H9 (cell line): ENCODE data around the gene IGSF11. TPM values are rescaled to one million over a fixed set of nuclear protein-coding genes. Genes with fewer than 3 reads are reported as not detected.

Experiments
- DNase-seq: peaks from one replicate; pipeline ENCODE4 v3.0.0-alpha.2; 2017
- H2AFZ ChIP-seq: one replicate; pipeline ENCODE4 v1.6.1; 2013; ENCODE audit warnings: mild to moderate bottlenecking, low read length, control low read depth, moderate library complexity
- H2AK5ac ChIP-seq: 2 replicates; pipeline ENCODE4 v1.6.1; 2013; ENCODE audit warnings: low read length, control low read depth, mixed read lengths; ENCODE audit not compliant: insufficient read length
- H2BK120ac ChIP-seq: one replicate; pipeline ENCODE4 v1.6.1; 2013; ENCODE audit warnings: low read depth, mild to moderate bottlenecking, low read length, control low read depth, inconsistent platforms; ENCODE audit not compliant: poor library complexity, severe bottlenecking
- H2BK12ac ChIP-seq: 2 replicates; pipeline ENCODE4 v1.6.1; 2013; ENCODE audit warnings: low read length, control low read depth, mixed read lengths, low read depth; ENCODE audit not compliant: insufficient read length
- H2BK15ac ChIP-seq: 2 replicates; pipeline ENCODE4 v1.6.1; 2013; ENCODE audit warnings: low read depth, low read length, control low read depth
- H2BK20ac ChIP-seq: one replicate; pipeline ENCODE4 v1.6.1; 2013; ENCODE audit warnings: low read depth, mild to moderate bottlenecking, low read length, control low read depth, inconsistent platforms; ENCODE audit not compliant: poor library complexity, severe bottlenecking
- H2BK5ac ChIP-seq: 2 replicates; pipeline ENCODE4 v1.6.1; 2013; ENCODE audit warnings: low read length, control low read depth, mixed read lengths; ENCODE audit not compliant: insufficient read length
- H3K14ac ChIP-seq: 2 replicates; pipeline ENCODE4 v1.6.1; 2013; ENCODE audit warnings: low read length, control low read depth; ENCODE audit not compliant: insufficient read depth
- H3K18ac ChIP-seq: 2 replicates; pipeline ENCODE4 v1.6.1; 2013; ENCODE audit warnings: low read depth, mild to moderate bottlenecking, mixed read lengths, low read length, control low read depth; ENCODE audit not compliant: insufficient read length
- H3K23ac ChIP-seq: 2 replicates; pipeline ENCODE4 v1.6.1; 2013; ENCODE audit warnings: low read length, control low read depth, mixed read lengths, low read depth; ENCODE audit not compliant: insufficient read length
- H3K23me2 ChIP-seq: 2 replicates; pipeline ENCODE4 v1.6.1; 2013; ENCODE audit warnings: low read depth, mild to moderate bottlenecking, mixed read lengths, low read length, control low read depth; ENCODE audit not compliant: insufficient read length, poor library complexity, severe bottlenecking
- H3K27ac ChIP-seq: 2 replicates; pipeline ENCODE4 v1.5.1; 2013; ENCODE audit warnings: low read length, control low read depth, mixed read lengths, low read depth; ENCODE audit not compliant: insufficient read length
- H3K27me3 ChIP-seq: 2 replicates; pipeline ENCODE4 v1.6.1; 2013; ENCODE audit warnings: low read length, control low read depth, inconsistent platforms; ENCODE audit not compliant: insufficient read depth
- H3K4ac ChIP-seq: 2 replicates; pipeline ENCODE4 v1.6.1; 2013; ENCODE audit warnings: low read depth, mild to moderate bottlenecking, control low read depth, inconsistent platforms, low read length, moderate library complexity
- H3K4me1 ChIP-seq: 2 replicates; pipeline ENCODE4 v1.6.1; 2013; ENCODE audit warnings: low read length, control low read depth, inconsistent platforms; ENCODE audit not compliant: insufficient read depth
- H3K4me2 ChIP-seq: 2 replicates; pipeline ENCODE4 v1.6.1; 2013; ENCODE audit warnings: low read length, control low read depth, mixed read lengths; ENCODE audit not compliant: insufficient read length, insufficient read depth
- H3K56ac ChIP-seq: 2 replicates; pipeline ENCODE4 v1.6.1; 2013; ENCODE audit warnings: low read depth, mild to moderate bottlenecking, mixed read lengths, low read length, control low read depth; ENCODE audit not compliant: insufficient read length
- H3K79me1 ChIP-seq: 2 replicates; pipeline ENCODE4 v1.6.1; 2013; ENCODE audit warnings: low read depth, mild to moderate bottlenecking, moderate library complexity, low read length, control low read depth, inconsistent platforms; ENCODE audit not compliant: insufficient read depth, poor library complexity, severe bottlenecking
- H3K79me2 ChIP-seq: 2 replicates; pipeline ENCODE4 v1.6.1; 2013; ENCODE audit warnings: low read length, control low read depth, inconsistent platforms; ENCODE audit not compliant: insufficient read depth
- H3K9ac ChIP-seq: 2 replicates; pipeline ENCODE4 v1.6.1; 2013; ENCODE audit warnings: low read length, control low read depth, mixed read lengths; ENCODE audit not compliant: insufficient read length; ENCODE audit errors: extremely low read depth
- H3K9me3 ChIP-seq: one replicate; pipeline ENCODE4 v1.6.1; 2013; ENCODE audit warnings: low read depth, low read length, inconsistent platforms; ENCODE audit not compliant: control insufficient read depth
- H3T11ph ChIP-seq: one replicate; pipeline ENCODE4 v1.6.1; 2013; ENCODE audit warnings: mild to moderate bottlenecking, low read length, control low read depth, inconsistent platforms
- H4K20me1 ChIP-seq: one replicate; pipeline ENCODE4 v1.6.1; 2013; ENCODE audit not compliant: control insufficient read depth, insufficient read length, insufficient read depth
- H4K5ac ChIP-seq: 2 replicates; pipeline ENCODE4 v1.6.1; 2013; ENCODE audit warnings: low read depth, mild to moderate bottlenecking, mixed read lengths, low read length, control low read depth; ENCODE audit not compliant: insufficient read length
- H4K8ac ChIP-seq: replicated peaks from 2 replicates; pipeline ENCODE4 v1.6.1; 2013; ENCODE audit warnings: low read length, control low read depth, mixed read lengths, low read depth; ENCODE audit not compliant: insufficient read length
- H4K91ac ChIP-seq: 2 replicates; pipeline ENCODE4 v1.6.1; 2013; ENCODE audit warnings: low read depth, mild to moderate bottlenecking, moderate library complexity, mixed read lengths, low read length, control low read depth; ENCODE audit not compliant: insufficient read length
- H3K27ac Mint-ChIP-seq, 3 experiments: 2 replicates in 2 of 3; 3 replicates in 1 of 3; pipeline ENCODE4 v1.8.0; 2020 to 2021; ENCODE audit warnings: mixed read lengths in 3 of 3, mild to moderate bottlenecking in 1 of 3, moderate library complexity in 1 of 3
- H3K27me3 Mint-ChIP-seq: 2 replicates; pipeline ENCODE4 v1.8.0; 2021; ENCODE audit warnings: low read depth, mild to moderate bottlenecking, moderate library complexity, mixed read lengths
- H3K36me3 Mint-ChIP-seq, 3 experiments: 2 replicates in 2 of 3; 3 replicates in 1 of 3; pipeline ENCODE4 v1.8.0; 2020 to 2021; ENCODE audit warnings: low read depth in 3 of 3, mixed read lengths in 3 of 3; ENCODE audit not compliant: insufficient read depth in 1 of 3
- H3K4me1 Mint-ChIP-seq, 2 experiments: 2 replicates each; pipeline ENCODE4 v1.8.0; 2020; ENCODE audit warnings: mixed read lengths in 2 of 2
- H3K4me3 Mint-ChIP-seq, 2 experiments: 2 replicates in 1 of 2; 3 replicates in 1 of 2; pipeline ENCODE4 v1.8.0; 2020 to 2021; ENCODE audit warnings: mild to moderate bottlenecking in 2 of 2, mixed read lengths in 2 of 2, moderate library complexity in 1 of 2
- H3K9me3 Mint-ChIP-seq, 2 experiments: 2 replicates in 1 of 2; 3 replicates in 1 of 2; pipeline ENCODE4 v1.8.0; 2020; ENCODE audit warnings: mild to moderate bottlenecking in 2 of 2, mixed read lengths in 2 of 2, moderate library complexity in 1 of 2
- WGBS: extraction: QIAGEN DNeasy Blood & Tissue Kit; methylation state at CpG from one replicate; pipeline ENCODE4 v1.1.7; 2013; ENCODE audit warnings: missing lambda C conversion rate, low lambda C conversion rate, mixed read lengths; ENCODE audit not compliant: insufficient read length; ENCODE audit errors: extremely low coverage; 5-methylcytosine and 5-hydroxymethylcytosine counted together
- total RNA-seq: library from RNA; stranded (reverse); gene quantifications from 2 replicates; pipeline ENCODE4 v1.2.1, GENCODE V29; 2021
- TF ChIP-seq, protein P1 (sequence below): fragments of 200-600 bp; sonication (generic); conservative IDR thresholded peaks from 3 replicates; pipeline ENCODE4 v1.8.0; 2021; ENCODE audit warnings: antibody characterized with exemption, mild to moderate bottlenecking

IGSF11 gene
- total RNA-seq, 1 experiment from 2014 or later: 1.6 TPM

DNA sequence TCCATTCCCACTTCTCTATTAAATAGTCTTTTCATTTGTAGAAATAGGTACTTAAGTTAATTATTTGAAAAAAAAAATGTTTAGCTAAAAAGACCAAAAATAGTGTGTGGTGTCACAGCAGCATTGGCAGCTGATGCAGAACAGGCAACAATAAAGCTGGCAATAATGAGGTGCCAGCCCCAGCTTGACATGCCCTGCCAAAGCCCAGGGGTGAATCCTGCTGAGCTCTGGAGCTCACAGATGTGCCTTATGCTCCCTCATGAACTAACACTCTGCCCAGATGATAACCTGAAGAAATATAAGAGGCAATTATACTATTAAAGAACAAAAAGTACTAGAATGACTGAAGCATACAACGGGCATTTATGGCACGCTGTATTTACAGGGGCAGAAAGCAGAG is 63.8 kb downstream of the IGSF11 start:
- Mint-ChIP-seq H3K4me3 (no peak overlapping the region), H3K9me3 (no peaks in the 10 kb centered on the region), H3K27me3 (no peaks in the 10 kb centered on the region), H3K36me3 (no peaks in the 10 kb centered on the region), H3K4me1 (peaks cover 40 to 41% of the 10 kb centered on the region in 2 experiments), H3K27ac (no peak overlapping the region)
- H3K27ac ChIP-seq: no peak overlapping the region
- no peak overlapping the region for H3K4me2 ChIP-seq
- H3K79me2 ChIP-seq: no peaks in the 10 kb centered on the region
- no peak for DNase-seq
- no peaks in the 10 kb centered on the region for H3K79me1 ChIP-seq
- no peak overlapping the region for H3K9ac ChIP-seq
- H3K4me1 ChIP-seq: no peaks in the 10 kb centered on the region
- H2BK20ac ChIP-seq: no peak overlapping the region
- no peak overlapping the region for H2BK12ac ChIP-seq
- H3K18ac ChIP-seq: no peak overlapping the region
- no peaks in the 10 kb centered on the region for H3K9me3 ChIP-seq
- no peak overlapping the region for H2BK120ac ChIP-seq
- H3K23ac ChIP-seq: no peak overlapping the region
- H3K23me2 ChIP-seq: no peaks in the 10 kb centered on the region
- no peaks in the 10 kb centered on the region for H4K20me1 ChIP-seq
- no peak overlapping the region for H3K56ac ChIP-seq
- H2AK5ac ChIP-seq: no peak overlapping the region
- no peak overlapping the region for H3T11ph ChIP-seq
- no peak overlapping the region for H4K91ac ChIP-seq
- H3K27me3 ChIP-seq: no peaks in the 10 kb centered on the region
- H3K4ac ChIP-seq: no peak overlapping the region
- TF ChIP-seq, protein P1, sequence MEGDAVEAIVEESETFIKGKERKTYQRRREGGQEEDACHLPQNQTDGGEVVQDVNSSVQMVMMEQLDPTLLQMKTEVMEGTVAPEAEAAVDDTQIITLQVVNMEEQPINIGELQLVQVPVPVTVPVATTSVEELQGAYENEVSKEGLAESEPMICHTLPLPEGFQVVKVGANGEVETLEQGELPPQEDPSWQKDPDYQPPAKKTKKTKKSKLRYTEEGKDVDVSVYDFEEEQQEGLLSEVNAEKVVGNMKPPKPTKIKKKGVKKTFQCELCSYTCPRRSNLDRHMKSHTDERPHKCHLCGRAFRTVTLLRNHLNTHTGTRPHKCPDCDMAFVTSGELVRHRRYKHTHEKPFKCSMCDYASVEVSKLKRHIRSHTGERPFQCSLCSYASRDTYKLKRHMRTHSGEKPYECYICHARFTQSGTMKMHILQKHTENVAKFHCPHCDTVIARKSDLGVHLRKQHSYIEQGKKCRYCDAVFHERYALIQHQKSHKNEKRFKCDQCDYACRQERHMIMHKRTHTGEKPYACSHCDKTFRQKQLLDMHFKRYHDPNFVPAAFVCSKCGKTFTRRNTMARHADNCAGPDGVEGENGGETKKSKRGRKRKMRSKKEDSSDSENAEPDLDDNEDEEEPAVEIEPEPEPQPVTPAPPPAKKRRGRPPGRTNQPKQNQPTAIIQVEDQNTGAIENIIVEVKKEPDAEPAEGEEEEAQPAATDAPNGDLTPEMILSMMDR: no peak
- no CpG with 5 or more reads among the region's 2 CpGs for WGBS
- H3K14ac ChIP-seq: no peak overlapping the region
- no peak overlapping the region for H4K5ac ChIP-seq
- H4K8ac ChIP-seq: no peak overlapping the region
- H2BK15ac ChIP-seq: no peak overlapping the region
- no peak overlapping the region for H2BK5ac ChIP-seq
- no peak overlapping the region for H2AFZ ChIP-seq
